Activated naive CD8-positive, alpha-beta T cell (primary cell): ENCODE measurements around the gene PHF21A.
A peak's percentile ranks its signal among the peaks of the same experiment; 100 is the strongest.

Source experiments
- H3K27ac Mint-ChIP-seq: one replicate; pipeline ENCODE4 v1.8.0; 2021; ENCODE audit warnings: mixed read lengths
- H3K27me3 Mint-ChIP-seq: one replicate; pipeline ENCODE4 v1.8.0; 2021; ENCODE audit warnings: mixed read lengths
- H3K36me3 Mint-ChIP-seq: one replicate; pipeline ENCODE4 v1.8.0; 2021; ENCODE audit warnings: mixed read lengths
- H3K4me1 Mint-ChIP-seq: one replicate; pipeline ENCODE4 v1.8.0; 2021; ENCODE audit warnings: low read depth, mixed read lengths
- H3K4me3 Mint-ChIP-seq: one replicate; pipeline ENCODE4 v1.8.0; 2021; ENCODE audit warnings: mild to moderate bottlenecking, mixed read lengths
- H3K9me3 Mint-ChIP-seq: one replicate; pipeline ENCODE4 v1.8.0; 2021; ENCODE audit warnings: low read depth, mixed read lengths

PHF21A gene

DNA sequence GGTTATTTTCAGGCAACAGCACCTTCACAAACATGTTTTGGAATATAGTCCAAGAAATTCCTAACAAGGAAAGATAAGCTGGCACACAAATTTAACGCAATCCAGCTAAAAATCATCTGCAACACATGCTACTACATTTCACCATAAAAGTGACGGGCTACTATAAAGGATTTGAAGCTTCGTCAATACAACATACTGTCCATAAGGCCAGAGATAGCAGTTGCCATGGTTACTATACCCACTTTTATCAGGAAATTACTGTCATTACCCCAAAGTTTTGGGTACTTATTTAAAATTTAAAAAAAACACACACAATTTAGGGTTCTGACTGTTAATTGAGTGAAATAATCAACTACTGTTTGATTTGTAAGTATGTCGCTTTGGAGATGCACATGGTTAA lies 6.9 kb downstream of the PHF21A start:
- no peak overlapping the region for H3K4me3 Mint-ChIP-seq
- H3K36me3 Mint-ChIP-seq = no peaks in the 10 kb centered on the region
- peaks cover 59% of the 10 kb centered on the region for H3K4me1 Mint-ChIP-seq
- peak overlapping the region; percentile 76 for H3K27ac Mint-ChIP-seq
- H3K27me3 Mint-ChIP-seq = no peaks in the 10 kb centered on the region
- H3K9me3 Mint-ChIP-seq = no peaks in the 10 kb centered on the region

DNA sequence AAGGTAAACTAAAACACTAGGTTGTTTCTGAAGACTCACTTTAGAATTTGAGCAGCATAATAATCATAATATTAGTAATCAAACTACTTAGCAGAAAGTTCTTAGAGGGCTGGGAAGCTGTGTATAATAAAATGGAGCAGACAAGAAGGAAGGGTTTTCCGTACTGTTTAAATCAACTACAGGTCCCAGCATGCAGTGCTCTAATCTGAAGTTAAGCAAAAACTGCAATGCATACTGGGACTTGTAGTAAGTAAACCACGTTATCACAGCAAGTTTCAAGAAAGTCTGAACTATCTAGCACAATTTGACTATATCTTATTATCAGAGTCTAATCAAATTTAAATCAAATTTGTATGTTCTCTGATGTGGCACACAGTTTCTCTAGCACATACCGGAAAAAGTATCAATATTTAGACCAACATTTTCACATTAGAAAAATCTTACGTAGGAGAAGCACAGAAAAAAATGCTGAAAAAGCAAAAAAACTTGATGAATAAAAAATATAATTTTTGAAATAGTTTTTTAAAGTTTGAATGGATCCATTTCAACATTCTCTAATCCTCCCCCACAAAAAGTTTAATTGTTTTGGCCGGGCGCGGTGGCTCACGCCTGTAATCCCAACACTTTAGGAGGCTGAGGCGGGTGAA lies 8.2 kb downstream of the PHF21A start:
- Mint-ChIP-seq H3K9me3 (no peaks in the 10 kb centered on the region), H3K4me3 (peak overlapping the region; percentile 43), H3K27ac (peak overlapping the region; percentile 10), H3K4me1 (peaks cover 46% of the 10 kb centered on the region), H3K36me3 (no peaks in the 10 kb centered on the region), H3K27me3 (no peaks in the 10 kb centered on the region)

DNA sequence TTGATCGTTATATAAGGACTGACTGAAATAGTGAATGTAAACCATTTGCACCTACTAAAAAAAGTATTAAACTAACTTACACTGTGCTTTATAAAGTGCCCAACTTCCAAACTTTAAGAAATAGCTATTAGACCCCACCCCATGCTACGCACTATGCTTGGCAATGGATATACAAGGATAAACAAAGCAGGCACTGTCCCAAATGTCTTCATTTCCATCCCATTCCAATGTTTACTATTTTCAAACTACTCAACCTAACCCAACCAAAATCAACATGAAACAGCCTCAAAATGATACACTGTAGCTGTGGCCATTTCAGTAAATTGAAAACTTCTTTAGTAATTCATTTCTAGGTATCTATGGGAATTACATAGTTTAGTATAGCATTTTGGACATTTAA lies 12.5 kb downstream of the PHF21A start:
- no peak overlapping the region for H3K27ac Mint-ChIP-seq
- H3K36me3 Mint-ChIP-seq = peaks cover 3% of the 10 kb centered on the region
- H3K27me3 Mint-ChIP-seq = no peaks in the 10 kb centered on the region
- no peaks in the 10 kb centered on the region for H3K9me3 Mint-ChIP-seq
- peaks cover 23% of the 10 kb centered on the region for H3K4me1 Mint-ChIP-seq
- no peak overlapping the region for H3K4me3 Mint-ChIP-seq

DNA sequence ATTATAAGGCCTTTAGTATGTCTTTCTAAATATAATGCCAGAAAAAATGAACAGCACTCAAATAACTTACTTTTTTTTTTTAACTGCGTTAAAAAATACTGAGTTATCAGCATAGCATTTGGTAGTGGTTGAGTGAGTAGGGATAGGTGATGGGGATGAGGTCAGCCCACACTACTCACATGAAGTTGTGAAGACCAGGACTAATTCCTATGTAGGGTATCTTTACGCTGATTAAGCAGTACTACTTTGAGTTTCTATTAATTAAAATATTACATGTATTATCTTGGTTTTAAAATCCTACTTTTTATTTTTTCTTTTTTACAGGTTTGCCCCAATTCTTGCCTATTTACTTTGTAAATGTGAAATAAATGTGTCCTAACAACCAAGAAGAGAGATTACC lies 13.5 kb downstream of the PHF21A start:
- H3K27ac Mint-ChIP-seq = no peak overlapping the region
- H3K4me3 Mint-ChIP-seq = no peak overlapping the region
- H3K27me3 Mint-ChIP-seq = no peaks in the 10 kb centered on the region
- H3K9me3 Mint-ChIP-seq = no peaks in the 10 kb centered on the region
- H3K36me3 Mint-ChIP-seq = peaks cover 3% of the 10 kb centered on the region
- H3K4me1 Mint-ChIP-seq = peaks cover 19% of the 10 kb centered on the region

DNA sequence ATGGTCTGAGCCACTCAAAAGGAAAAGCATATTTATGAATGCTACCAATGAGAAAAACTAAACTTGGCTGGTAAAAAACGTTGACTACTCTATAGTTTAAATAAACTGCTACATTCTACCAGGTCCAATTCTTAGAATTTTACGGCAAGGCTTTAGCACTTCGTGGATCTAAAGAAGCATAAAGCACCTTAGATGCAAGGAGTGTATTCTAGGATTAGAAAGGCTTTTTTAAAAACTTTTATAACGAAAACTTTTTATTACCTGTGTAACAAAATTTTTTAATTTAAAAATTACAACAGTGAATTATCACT lies 13.9 kb downstream of the PHF21A start:
- H3K4me3 Mint-ChIP-seq = no peak overlapping the region
- no peak overlapping the region for H3K27ac Mint-ChIP-seq
- no peaks in the 10 kb centered on the region for H3K27me3 Mint-ChIP-seq
- no peaks in the 10 kb centered on the region for H3K9me3 Mint-ChIP-seq
- peaks cover 20% of the 10 kb centered on the region for H3K4me1 Mint-ChIP-seq
- H3K36me3 Mint-ChIP-seq = peaks cover 3% of the 10 kb centered on the region

DNA sequence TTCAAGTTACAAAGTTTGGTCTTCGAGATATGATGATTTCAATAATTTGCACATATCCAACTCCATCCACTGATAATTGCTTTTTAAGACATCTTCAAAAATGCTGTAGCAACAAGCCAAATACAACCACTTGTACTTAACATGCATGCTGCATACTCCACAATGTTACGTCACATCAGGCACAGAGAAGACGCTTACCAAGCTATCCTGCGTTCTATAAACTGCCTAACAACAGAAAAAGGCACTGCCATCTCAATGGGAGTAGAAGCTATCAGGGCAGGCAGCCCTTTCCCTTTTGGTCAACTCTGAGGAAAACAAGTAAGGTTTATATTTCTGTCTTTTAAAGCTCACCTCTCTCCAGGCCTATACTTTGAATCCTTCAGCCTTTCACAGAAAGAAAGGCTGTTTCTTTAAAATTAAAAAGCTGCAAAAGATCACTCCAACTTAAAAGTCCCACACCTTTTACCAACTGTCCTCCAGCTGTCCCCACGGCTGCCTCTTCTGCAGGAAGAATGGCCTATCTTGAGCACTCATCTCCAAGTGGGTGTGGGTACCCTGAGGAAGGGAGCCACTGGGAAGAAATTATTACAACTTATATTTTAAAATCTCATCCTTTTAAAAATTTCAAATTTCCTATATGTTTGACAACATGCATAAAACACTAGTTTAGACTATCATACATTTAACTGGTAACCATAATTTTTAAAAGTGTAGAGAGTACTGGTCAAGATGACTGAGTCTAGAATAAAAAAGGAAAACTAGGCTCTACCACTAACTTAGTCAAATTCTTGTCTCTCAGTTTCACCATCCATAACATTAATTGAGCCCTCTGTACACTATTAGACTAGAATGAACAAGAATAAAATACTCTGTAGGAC lies 14.5 kb downstream of the PHF21A start:
- H3K9me3 Mint-ChIP-seq = no peaks in the 10 kb centered on the region
- peaks cover 3% of the 10 kb centered on the region for H3K36me3 Mint-ChIP-seq
- no peaks in the 10 kb centered on the region for H3K27me3 Mint-ChIP-seq
- peaks cover 18% of the 10 kb centered on the region for H3K4me1 Mint-ChIP-seq
- H3K27ac Mint-ChIP-seq = no peak overlapping the region
- H3K4me3 Mint-ChIP-seq = no peak overlapping the region

DNA sequence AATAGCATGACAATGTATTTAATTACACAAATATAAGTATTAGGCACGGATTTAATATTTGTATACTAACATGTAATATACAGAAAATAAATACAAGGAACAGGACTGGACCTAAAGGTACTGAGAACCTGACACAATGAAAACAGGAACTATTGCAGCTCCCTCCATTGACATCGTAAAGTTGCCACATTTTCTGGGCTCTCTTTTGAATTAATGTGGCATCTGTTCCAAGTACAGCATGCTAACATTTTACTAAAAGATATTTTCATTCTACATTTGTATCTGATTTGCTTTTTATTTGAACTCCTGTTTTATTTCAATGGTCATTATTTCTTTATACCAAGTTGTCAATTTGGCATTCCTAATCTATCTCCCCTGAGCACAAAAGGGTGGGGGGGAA lies 15.3 kb downstream of the PHF21A start:
- peaks cover 3% of the 10 kb centered on the region for H3K36me3 Mint-ChIP-seq
- no peaks in the 10 kb centered on the region for H3K9me3 Mint-ChIP-seq
- no peak overlapping the region for H3K27ac Mint-ChIP-seq
- H3K27me3 Mint-ChIP-seq = no peaks in the 10 kb centered on the region
- peaks cover 21% of the 10 kb centered on the region for H3K4me1 Mint-ChIP-seq
- no peak overlapping the region for H3K4me3 Mint-ChIP-seq

DNA sequence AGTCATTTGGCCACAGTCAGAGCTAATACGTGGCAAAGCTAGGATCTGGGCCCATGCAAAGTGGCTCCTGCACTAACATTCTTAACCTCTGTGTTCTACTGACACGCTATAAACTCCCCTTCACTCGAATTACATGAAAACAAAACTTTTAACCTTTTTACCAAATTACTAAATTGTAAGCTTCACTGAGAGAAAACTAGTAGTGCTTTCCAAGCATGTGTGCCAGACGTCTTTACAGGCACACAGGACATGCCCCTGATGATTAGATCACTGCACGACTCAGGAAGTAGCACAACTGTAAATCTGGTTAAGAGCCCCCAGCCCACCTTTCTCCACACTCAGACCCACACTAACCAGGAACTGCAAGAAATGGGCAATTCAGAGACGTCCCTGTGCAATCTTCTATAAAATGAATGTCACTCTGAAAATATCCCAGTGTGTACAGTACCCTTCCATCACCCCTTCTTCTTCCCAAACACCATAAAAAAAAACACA lies 16.1 kb downstream of the PHF21A start:
- H3K36me3 Mint-ChIP-seq = peaks cover 3% of the 10 kb centered on the region
- no peaks in the 10 kb centered on the region for H3K27me3 Mint-ChIP-seq
- peaks cover 29% of the 10 kb centered on the region for H3K4me1 Mint-ChIP-seq
- peak overlapping the region; percentile 37 for H3K27ac Mint-ChIP-seq
- H3K9me3 Mint-ChIP-seq = no peaks in the 10 kb centered on the region
- no peak overlapping the region for H3K4me3 Mint-ChIP-seq

DNA sequence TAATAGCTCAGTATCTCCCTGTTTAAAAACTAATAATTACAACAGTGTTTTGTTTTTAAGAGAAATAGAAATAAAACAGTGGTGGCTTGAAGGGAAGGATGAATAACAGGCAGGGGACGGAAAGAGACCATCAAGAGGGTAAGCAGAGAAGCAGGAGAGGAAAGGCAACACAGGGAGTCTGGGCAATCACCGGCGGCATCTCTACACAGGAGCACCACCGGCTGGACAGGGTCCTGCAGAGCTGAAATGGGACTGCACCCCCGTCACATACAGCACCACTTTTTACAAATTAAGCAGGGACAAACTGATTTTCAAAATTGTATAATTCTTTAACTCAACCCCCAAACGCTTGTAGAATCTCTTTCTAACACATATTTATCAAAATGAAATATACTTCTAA lies 18.4 kb downstream of the PHF21A start:
- Mint-ChIP-seq H3K4me3 (no peak overlapping the region), H3K4me1 (peaks cover 45% of the 10 kb centered on the region), H3K36me3 (peaks cover 3% of the 10 kb centered on the region), H3K9me3 (no peaks in the 10 kb centered on the region), H3K27me3 (no peaks in the 10 kb centered on the region), H3K27ac (no peak overlapping the region)

DNA sequence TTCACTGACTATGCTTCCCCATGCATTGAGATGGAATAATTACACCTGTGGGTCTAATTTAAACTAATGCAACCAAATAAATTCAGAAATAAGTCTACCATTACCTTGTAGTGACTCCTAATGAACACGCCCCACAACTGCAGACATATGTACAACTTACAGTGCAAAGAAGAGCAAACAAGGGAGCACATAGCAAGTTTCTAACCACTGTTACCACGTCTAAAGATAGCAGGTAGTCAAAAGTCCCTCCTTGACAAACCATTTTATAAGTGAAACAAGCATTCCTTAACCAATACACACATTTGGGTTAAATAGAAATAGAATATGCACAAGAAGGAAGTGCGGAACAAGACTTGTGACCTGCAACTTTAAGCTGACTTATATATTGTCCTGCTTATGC lies 20.6 kb downstream of the PHF21A start:
- Mint-ChIP-seq H3K4me1 (peaks cover 47% of the 10 kb centered on the region), H3K4me3 (peak overlapping the region; percentile 73)

DNA sequence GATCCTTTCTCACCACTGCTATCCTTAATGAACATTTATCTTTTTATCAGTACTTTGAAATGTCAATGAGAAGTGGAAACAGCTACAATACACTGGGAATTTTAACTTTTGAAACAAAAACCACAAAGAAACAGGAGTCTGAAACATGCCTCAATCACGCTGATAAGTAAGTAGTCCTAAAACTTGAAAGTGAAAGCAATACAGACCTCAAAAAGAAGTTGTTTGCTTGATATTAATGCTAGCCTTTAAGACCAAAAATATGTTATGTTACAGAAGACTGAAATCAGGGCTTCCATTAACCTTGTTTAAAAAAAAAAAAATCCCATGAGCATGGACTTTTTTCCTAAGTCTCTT lies 21.3 kb downstream of the PHF21A start:
- Mint-ChIP-seq H3K27me3 (no peaks in the 10 kb centered on the region), H3K4me1 (peaks cover 41% of the 10 kb centered on the region), H3K36me3 (peaks cover 4% of the 10 kb centered on the region), H3K9me3 (no peaks in the 10 kb centered on the region), H3K27ac (peak overlapping the region; percentile 87), H3K4me3 (peak overlapping the region; percentile 73)

More for the DNA sequence above, 20.6 kb downstream of the PHF21A start:
- Mint-ChIP-seq H3K27me3 (no peaks in the 10 kb centered on the region), H3K27ac (peak overlapping the region; percentile 50), H3K9me3 (no peaks in the 10 kb centered on the region), H3K36me3 (peaks cover 4% of the 10 kb centered on the region)

DNA sequence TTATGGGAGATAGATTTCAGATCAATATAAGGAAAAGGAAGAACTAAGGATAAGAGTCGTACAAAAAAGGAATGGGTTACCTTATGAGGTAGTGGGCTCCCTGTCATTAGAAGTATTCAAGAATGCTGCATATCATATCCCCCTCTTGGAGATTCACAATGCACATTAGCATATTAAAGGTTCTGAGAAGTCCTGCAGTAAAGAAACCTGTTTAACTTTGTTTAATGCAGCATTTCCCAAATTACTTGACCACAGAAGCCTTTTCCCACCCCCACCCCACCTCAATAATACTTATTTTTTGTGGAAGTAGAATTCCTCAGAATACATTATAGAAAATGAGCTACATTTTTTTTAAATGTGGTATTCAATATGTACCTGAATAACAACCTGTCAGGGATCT lies 30.9 kb downstream of the PHF21A start:
- Mint-ChIP-seq H3K4me3 (no peak overlapping the region), H3K27ac (no peak overlapping the region), H3K36me3 (peaks cover 7% of the 10 kb centered on the region), H3K27me3 (no peaks in the 10 kb centered on the region), H3K9me3 (no peaks in the 10 kb centered on the region), H3K4me1 (no peaks in the 10 kb centered on the region)

DNA sequence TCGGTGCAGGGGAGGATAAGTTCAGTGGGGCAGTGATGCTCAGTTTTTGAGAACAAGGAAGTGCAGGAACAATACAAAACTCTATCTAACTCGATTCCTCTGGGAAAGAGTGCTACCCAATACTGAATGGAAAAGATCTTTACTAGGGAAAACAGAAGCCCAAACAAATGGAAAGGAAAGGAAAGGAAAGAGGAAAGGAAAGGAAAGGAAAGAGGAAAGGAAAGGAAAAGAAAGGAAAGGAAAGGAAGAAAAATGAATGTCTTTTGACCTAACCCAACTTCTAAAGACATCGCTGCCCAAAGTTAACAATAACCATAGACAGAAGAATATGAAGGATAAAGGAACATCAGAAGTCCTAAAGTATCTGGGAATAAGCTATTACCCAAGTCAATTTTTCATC lies 41.6 kb downstream of the PHF21A start:
- peaks cover 10% of the 10 kb centered on the region for H3K36me3 Mint-ChIP-seq
- no peaks in the 10 kb centered on the region for H3K27me3 Mint-ChIP-seq
- H3K4me1 Mint-ChIP-seq = peaks cover 2% of the 10 kb centered on the region
- no peak overlapping the region for H3K27ac Mint-ChIP-seq
- no peaks in the 10 kb centered on the region for H3K9me3 Mint-ChIP-seq
- H3K4me3 Mint-ChIP-seq = no peak overlapping the region

DNA sequence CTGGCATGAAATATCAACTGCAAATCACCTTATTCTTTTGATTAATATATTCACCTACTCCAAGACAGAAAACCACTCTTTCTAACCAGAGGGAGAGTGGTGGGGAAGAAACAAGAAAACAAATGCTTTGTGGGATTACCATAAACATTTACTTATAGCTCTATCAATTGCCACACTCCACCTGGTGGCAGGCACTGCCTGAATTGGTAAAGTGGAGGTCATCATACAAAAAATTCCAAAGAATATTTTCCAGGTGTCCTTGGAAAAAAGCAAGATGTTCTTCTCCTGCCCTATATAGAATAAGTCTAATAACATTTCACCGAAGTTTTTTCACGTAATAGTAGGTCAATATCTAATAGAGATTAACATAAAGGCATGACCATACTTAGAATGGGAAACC lies 45.3 kb downstream of the PHF21A start:
- Mint-ChIP-seq H3K4me1 (peaks cover 2% of the 10 kb centered on the region), H3K9me3 (no peaks in the 10 kb centered on the region), H3K36me3 (peaks cover 9% of the 10 kb centered on the region), H3K4me3 (no peak overlapping the region), H3K27ac (no peak overlapping the region), H3K27me3 (no peaks in the 10 kb centered on the region)

DNA sequence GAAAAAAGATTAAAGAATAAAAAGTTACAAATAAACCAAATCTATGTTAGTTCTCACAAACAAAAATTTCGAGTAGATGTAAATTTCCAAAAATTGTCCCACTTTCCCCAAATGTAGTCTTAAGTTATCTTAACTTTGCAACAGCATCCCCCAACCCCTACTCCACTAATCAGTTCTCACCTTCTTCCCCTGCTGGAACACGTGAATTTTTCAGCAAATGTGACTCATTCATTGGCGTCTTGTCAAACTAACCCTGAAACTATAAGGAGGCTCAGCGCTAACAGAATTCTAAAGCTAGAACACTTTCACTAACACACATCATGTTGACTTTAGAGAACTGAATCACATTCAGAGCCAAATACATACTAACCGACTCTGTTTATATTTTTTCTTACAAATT lies 46.1 kb downstream of the PHF21A start:
- Mint-ChIP-seq H3K27ac (no peak overlapping the region), H3K36me3 (peaks cover 9% of the 10 kb centered on the region), H3K4me1 (peaks cover 2% of the 10 kb centered on the region), H3K4me3 (no peak overlapping the region), H3K9me3 (no peaks in the 10 kb centered on the region), H3K27me3 (no peaks in the 10 kb centered on the region)

DNA sequence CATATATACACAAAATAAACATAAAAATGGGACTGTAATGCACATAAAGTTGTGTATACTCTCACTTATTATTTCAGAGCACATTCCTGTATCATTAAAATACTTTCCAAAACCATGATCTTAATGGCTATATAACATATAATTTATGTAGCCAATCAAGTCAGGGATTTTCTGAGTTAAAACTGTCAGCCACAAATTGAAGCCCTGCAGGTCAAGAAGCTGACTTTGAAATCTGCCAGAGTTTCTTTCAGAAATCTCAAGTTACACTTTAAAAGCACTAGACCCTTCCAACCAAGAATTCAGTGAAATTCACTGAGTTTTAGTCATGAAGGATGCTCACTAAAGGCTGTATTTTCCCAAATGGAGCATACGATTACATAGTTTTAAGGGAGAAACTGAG lies 47.6 kb downstream of the PHF21A start:
- Mint-ChIP-seq H3K9me3 (no peaks in the 10 kb centered on the region), H3K36me3 (peaks cover 18% of the 10 kb centered on the region), H3K4me1 (peaks cover 4% of the 10 kb centered on the region), H3K4me3 (no peak overlapping the region), H3K27me3 (no peaks in the 10 kb centered on the region), H3K27ac (no peak overlapping the region)
